NCI-H82 treated with DMSO at 0.1 percent for 48 hours (cell line): Measurements from ENCODE around the gene CCNJL.

Source experiments
- DNase-seq: peaks from one replicate; lab custom pipeline; 2025; ENCODE audit not compliant: unreplicated experiment; lab: John Stamatoyannopoulos, UW

Gene CCNJL

GRCh38 chr5:160291467-160291866, 20.9 kb downstream of the CCNJL start:
- DNase-seq: no peak

GRCh38 chr5:160290751-160291150, 21.6 kb downstream of the CCNJL start:
- DNase-seq: no peak

- no peak for DNase-seq
These were observed 22.6 kb downstream of the CCNJL start for GRCh38 chr5:160289721-160290120.

GRCh38 chr5:160289356-160289651, 23.1 kb downstream of the CCNJL start:
- no peak for DNase-seq

- peak; percentile 80 for DNase-seq
These were observed 24.8 kb downstream of the CCNJL start for GRCh38 chr5:160287378-160288051.

- no peak for DNase-seq
These were observed 25.4 kb downstream of the CCNJL start for GRCh38 chr5:160286947-160287346.

- no peak for DNase-seq
These were observed 27.0 kb downstream of the CCNJL start for GRCh38 chr5:160285316-160285715.

- DNase-seq: no peak
These were observed 28.0 kb downstream of the CCNJL start for GRCh38 chr5:160284291-160284873.

- DNase-seq: no peak
These were observed 31.1 kb downstream of the CCNJL start for GRCh38 chr5:160281275-160281674.

GRCh38 chr5:160280384-160281095, 31.8 kb downstream of the CCNJL start:
- no peak for DNase-seq

- peak; percentile 35 for DNase-seq
These were observed 34.0 kb downstream of the CCNJL start for GRCh38 chr5:160278343-160278742.

- DNase-seq: no peak
These were observed 37.9 kb downstream of the CCNJL start for GRCh38 chr5:160274483-160274931.

- DNase-seq: no peak
These were observed 39.5 kb downstream of the CCNJL start for GRCh38 chr5:160272889-160273288.

GRCh38 chr5:160272264-160272663, 40.1 kb downstream of the CCNJL start:
- no peak for DNase-seq

GRCh38 chr5:160271836-160272235, 40.5 kb downstream of the CCNJL start:
- no peak for DNase-seq

- no peak for DNase-seq
These were observed 41.0 kb downstream of the CCNJL start for GRCh38 chr5:160271396-160271795.

GRCh38 chr5:160270704-160271103, 41.7 kb downstream of the CCNJL start:
- no peak for DNase-seq

- no peak for DNase-seq
These were observed 43.3 kb downstream of the CCNJL start for GRCh38 chr5:160269017-160269416.

- no peak for DNase-seq
These were observed 44.2 kb downstream of the CCNJL start for GRCh38 chr5:160268121-160268520.

GRCh38 chr5:160266752-160267345, 45.5 kb downstream of the CCNJL start:
- no peak for DNase-seq

- DNase-seq: no peak
These were observed 46.3 kb downstream of the CCNJL start for GRCh38 chr5:160266044-160266443.

GRCh38 chr5:160263326-160263855, 49.0 kb downstream of the CCNJL start:
- no peak for DNase-seq
